ENCODE results near the gene SYT7. TPM values are rescaled to one million over a fixed set of nuclear protein-coding genes. Genes with fewer than 3 reads are reported as not detected.

The SYT7 gene
- total and polyA plus RNA-seq, 11 donors = 12.4 to 34.7 (median 17.4) TPM

DNA sequence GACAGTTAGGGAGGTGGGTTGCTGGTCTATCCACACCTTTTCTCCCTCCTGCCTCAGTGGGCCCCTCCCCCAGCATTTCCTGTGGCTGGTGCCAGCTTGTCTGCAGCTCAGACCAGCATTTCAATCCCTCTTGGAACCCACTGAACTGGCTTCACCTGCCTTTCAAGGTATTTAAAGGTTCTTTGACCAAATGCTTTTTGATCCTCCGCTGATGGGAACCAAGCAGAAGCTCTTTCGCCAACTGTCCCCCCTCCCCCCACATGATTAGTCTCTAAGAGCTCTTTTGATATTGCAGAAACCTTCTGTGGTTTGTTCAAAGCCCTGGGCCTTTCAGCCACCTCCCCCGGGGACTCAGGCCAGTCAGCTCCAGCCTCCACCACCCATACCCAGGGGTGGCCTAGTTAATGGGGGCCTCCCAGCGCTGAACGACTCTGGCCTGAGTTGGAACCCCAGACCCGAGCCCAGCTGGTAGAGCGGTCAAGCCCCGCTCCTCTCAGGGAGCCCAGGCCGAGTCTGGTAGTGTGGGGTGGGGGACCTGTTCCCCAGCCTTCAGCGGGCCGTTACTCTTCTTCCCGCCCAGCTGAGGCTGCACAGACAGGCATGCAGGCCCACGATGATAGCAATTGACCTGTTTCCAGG, 6.0 kb upstream of the SYT7 start:
- Histone ChIP-seq H3K27me3 (peaks cover 0 to 38% (median 0%) of the 10 kb centered on the region in 9 donors), H3K4me1 (peaks cover 0 to 25% (median 16%) of the 10 kb centered on the region in 12 donors), H3K9me3 (no peaks in the 10 kb centered on the region), H3K36me3 (no peaks in the 10 kb centered on the region), H3K27ac (peak overlapping the region in 11 of 12 donors; percentile 42 to 86 (median 80)), H3K4me3 (peak overlapping the region in 11 of 12 donors; percentile 34 to 65 (median 58))
- intact Hi-C loops (cut with DNase I) = no loop called here
- DNase-seq = no peak
- no peak for ATAC-seq
- WGBS, 4 donors = 56 to 69% (median 64%) methylated on average over 10 to 13 of the region's 13 CpGs
- no peak for TF ChIP-seq POLR2A (IDR thresholded peaks at IDR 0.05)
- TF ChIP-seq, protein P1, sequence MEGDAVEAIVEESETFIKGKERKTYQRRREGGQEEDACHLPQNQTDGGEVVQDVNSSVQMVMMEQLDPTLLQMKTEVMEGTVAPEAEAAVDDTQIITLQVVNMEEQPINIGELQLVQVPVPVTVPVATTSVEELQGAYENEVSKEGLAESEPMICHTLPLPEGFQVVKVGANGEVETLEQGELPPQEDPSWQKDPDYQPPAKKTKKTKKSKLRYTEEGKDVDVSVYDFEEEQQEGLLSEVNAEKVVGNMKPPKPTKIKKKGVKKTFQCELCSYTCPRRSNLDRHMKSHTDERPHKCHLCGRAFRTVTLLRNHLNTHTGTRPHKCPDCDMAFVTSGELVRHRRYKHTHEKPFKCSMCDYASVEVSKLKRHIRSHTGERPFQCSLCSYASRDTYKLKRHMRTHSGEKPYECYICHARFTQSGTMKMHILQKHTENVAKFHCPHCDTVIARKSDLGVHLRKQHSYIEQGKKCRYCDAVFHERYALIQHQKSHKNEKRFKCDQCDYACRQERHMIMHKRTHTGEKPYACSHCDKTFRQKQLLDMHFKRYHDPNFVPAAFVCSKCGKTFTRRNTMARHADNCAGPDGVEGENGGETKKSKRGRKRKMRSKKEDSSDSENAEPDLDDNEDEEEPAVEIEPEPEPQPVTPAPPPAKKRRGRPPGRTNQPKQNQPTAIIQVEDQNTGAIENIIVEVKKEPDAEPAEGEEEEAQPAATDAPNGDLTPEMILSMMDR (IDR thresholded peaks at IDR 0.05) = no peak

DNA sequence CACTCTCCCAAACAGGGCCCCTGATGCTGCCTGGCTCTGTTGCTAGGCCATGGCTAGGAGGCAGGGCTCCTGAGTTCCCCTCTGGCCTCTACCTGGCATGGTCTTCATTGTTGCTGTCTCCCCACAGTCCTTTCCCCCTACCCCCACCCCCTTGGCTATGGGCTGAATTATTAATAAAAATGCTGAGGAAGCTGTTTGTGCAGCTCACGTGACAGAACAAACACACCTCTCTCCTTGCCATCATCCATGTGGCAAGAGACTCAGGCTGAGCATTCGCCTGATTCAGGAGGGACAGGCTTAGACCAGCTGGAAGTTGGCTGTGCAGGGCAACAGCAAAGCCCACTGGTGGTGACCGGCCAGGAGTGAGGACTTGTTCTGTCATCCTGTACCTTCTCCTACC, 4.2 kb upstream of the SYT7 start:
- Histone ChIP-seq H3K36me3 (no peaks in the 10 kb centered on the region), H3K27me3 (peaks cover 0 to 47% (median 0%) of the 10 kb centered on the region in 9 donors), H3K27ac (no peak overlapping the region), H3K4me1 (peaks cover 0 to 33% (median 23%) of the 10 kb centered on the region in 12 donors), H3K4me3 (no peak overlapping the region), H3K9me3 (no peaks in the 10 kb centered on the region)
- ATAC-seq (no peak), DNase-seq (no peak)
- 48 to 78% (median 74%) methylated on average over 3 of the region's 3 CpGs for WGBS, 4 donors
- intact Hi-C loops (cut with DNase I) = no loop called here
- TF ChIP-seq POLR2A (IDR thresholded peaks at IDR 0.05) = no peak
- TF ChIP-seq, protein P1 (IDR thresholded peaks at IDR 0.05) = no peak

DNA sequence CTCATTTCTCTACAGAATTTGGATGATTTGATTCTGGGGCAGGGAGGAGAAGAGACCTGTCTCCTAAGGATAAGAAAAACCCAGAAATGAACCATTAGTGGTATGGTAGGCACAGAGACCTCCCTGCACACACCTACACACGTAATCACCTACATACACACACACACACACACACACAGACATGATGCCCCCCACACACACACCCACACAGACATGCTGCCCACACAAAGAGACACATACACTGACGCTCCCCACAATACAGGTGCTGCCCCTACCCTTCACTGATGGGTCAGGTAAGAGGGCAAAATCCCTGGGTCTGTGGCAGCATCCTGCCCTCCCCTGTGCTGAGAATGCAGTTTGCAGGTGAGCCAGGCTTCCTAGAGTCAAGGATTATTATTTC, 1.1 kb upstream of the SYT7 start:
- DNase-seq (no peak), ATAC-seq (no peak)
- Histone ChIP-seq H3K27me3 (peaks cover 0 to 39% (median 2%) of the 10 kb centered on the region in 9 donors), H3K27ac (no peak overlapping the region), H3K9me3 (no peaks in the 10 kb centered on the region), H3K4me1 (peaks cover 0 to 33% (median 13%) of the 10 kb centered on the region in 12 donors), H3K36me3 (no peaks in the 10 kb centered on the region), H3K4me3 (no peak overlapping the region)
- TF ChIP-seq POLR2A (IDR thresholded peaks at IDR 0.05) = no peak
- TF ChIP-seq, protein P1 (IDR thresholded peaks at IDR 0.05) = no peak
- 49 to 64% (median 56%) methylated on average over 2 of the region's 2 CpGs for WGBS, 4 donors
- intact Hi-C loops (cut with DNase I) = loop anchor here in 6 of 10 donors (1.0 to 5.0 kb wide), 5 partner anchors 45 to 105 kb away; no protein-coding TSS in a partner anchor

DNA sequence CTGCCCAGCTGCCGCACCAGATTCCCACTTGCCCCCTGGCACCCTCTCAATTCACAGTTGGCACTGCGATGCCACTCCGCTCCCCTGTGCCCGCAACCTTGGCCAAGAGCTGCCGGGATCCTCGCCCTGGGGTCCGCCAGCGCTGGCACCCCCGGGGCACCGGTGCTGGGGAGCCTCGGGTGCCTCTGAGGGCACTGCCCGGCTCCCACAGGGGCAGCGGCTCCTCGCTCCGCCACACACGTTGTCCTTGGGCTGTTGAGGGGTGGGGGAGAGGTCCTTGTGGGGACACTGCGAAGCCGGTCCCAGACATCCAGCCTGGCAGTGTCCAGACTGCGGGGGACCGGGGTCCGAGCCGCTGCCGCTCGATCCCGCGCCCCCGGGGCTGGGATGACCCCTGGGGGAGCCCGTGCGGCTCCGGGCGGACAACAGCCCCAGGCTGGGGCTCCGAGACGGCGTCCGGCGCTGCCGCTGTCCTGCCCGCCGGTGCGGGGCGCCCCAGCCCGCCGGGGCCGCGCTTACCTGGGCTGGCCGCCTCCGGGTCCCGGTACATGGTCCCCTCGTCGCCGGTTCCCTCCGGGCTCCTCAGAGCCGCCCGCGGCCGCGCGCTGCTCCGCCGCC, 496 bp downstream of the SYT7 start:
- ATAC-seq (no peak), DNase-seq (no peak)
- Histone ChIP-seq H3K4me3 (peak overlapping the region; percentile 38 to 83 (median 62)), H3K27me3 (peaks cover 0 to 36% (median 2%) of the 10 kb centered on the region in 9 donors), H3K27ac (peak overlapping the region in 3 of 12 donors; percentile 26 to 89 (median 27)), H3K4me1 (peaks cover 0 to 45% (median 14%) of the 10 kb centered on the region in 12 donors), H3K9me3 (no peaks in the 10 kb centered on the region), H3K36me3 (no peaks in the 10 kb centered on the region)
- TF ChIP-seq, protein P1 (IDR thresholded peaks at IDR 0.05) = peak in 6 of 12 donors; percentile 13 to 36 (median 22)
- no peak for TF ChIP-seq POLR2A (IDR thresholded peaks at IDR 0.05)
- WGBS, 4 donors = 1 to 3% (median 1%) methylated on average over 18 to 60 of the region's 60 CpGs
- intact Hi-C loops (cut with DNase I) = loop anchor here in 5 of 10 donors (1.0 to 5.0 kb wide), 5 partner anchors 46 to 104 kb away; no protein-coding TSS in a partner anchor

Measured in heart left ventricle (tissue), 16 donors.